ENCODE results near the gene FBXW5. TPM values are rescaled to one million over a fixed set of nuclear protein-coding genes. Genes with fewer than 3 reads are reported as not detected.

The FBXW5 gene
- total RNA-seq, 1 experiment from 2014 or later: 88.0 TPM

GRCh38 chr9:136949817-136950655 is 5.5 kb upstream of the FBXW5 start:
- DNase-seq (ENCODE audit: low read depth, low spot score): peak; percentile 85
- peak overlapping the region; percentile 97 for H3K4me2 ChIP-seq (ENCODE audit: low read length)
- no peaks in the 10 kb centered on the region for H3K9me3 ChIP-seq (ENCODE audit: control insufficient read depth in 1 of 2, insufficient read depth in 1 of 2, low read depth in 1 of 2, low read length in 2 of 2)
- no peaks in the 10 kb centered on the region for H3K9me2 ChIP-seq (ENCODE audit: insufficient read depth)
- H3K27ac ChIP-seq (ENCODE audit: low read depth, low read length): peak overlapping the region; percentile 94
- ChIA-PET RAD21 (ENCODE audit: low non-redundant PET in 1 of 2, low total read pairs in 2 of 2, uncharacterized antibody in 2 of 2, unreplicated experiment in 2 of 2) (no interaction called here), CTCF (interaction anchor here (0.6 to 3.4 kb wide), 5 partner anchors 79 to 116 kb away, joined by 3 to 109 read pairs (median 4); no protein-coding TSS in a partner anchor), POLR2A (no interaction called here)
- intact Hi-C loops (cut with micrococcal nuclease): loop anchor here (10.0 kb wide), 1 partner anchor 105 kb away; the partner anchor contains the start of genes AJM1 and PHPT1
- peak; percentile 49 for TF ChIP-seq ZBTB33 (IDR thresholded peaks at IDR 0.05; ENCODE audit: extremely low read depth, insufficient replicate concordance, low read length)
- no peak for TF ChIP-seq REST (IDR thresholded peaks at IDR 0.05; ENCODE audit: low read depth)
- peak; percentile 61 for TF ChIP-seq ZFX (IDR thresholded peaks at IDR 0.05)
- peak; percentile 60 for TF ChIP-seq POLR2A (IDR thresholded peaks at IDR 0.05; ENCODE audit: borderline replicate concordance, extremely low read depth, insufficient read depth, insufficient read length)
- TF ChIP-seq POLR2AphosphoS5 (IDR thresholded peaks at IDR 0.05; ENCODE audit: low read depth, low read length): peak; percentile 84
- TF ChIP-seq CTCF (IDR thresholded peaks at IDR 0.05 in 2 of 3, conservative IDR thresholded peaks at IDR 0.05 in 1 of 3; ENCODE audit: borderline replicate concordance in 1 of 3, insufficient read depth in 1 of 3, low read depth in 2 of 3, low read length in 2 of 3): peak in 2 of 3 experiments; percentile 12 to 22; a peak in 2 of 6 replicates
- TF ChIP-seq YY1 (IDR thresholded peaks at IDR 0.05; ENCODE audit: extremely low read depth, insufficient replicate concordance, low read depth, low read length): peak; percentile 55
- no peak for TF ChIP-seq ZNF274 (IDR thresholded peaks at IDR 0.05; ENCODE audit: low read depth, low read length)
- TF ChIP-seq TCF7L2 (IDR thresholded peaks at IDR 0.05; ENCODE audit: borderline replicate concordance, extremely low read depth, insufficient read depth, insufficient read length): peak; percentile 8
- no peak overlapping the region for H2AFZ ChIP-seq (ENCODE audit: low read depth, low read length, poor library complexity, severe bottlenecking)
- no peaks in the 10 kb centered on the region for H3K36me3 ChIP-seq (ENCODE audit: control insufficient read depth in 1 of 2, insufficient read depth in 2 of 2, low read length in 2 of 2)
- peak overlapping the region; percentile 78 for H3K9ac ChIP-seq (ENCODE audit: low read length)
- H3K4me1 ChIP-seq (ENCODE audit: control insufficient read depth in 1 of 2, insufficient read depth in 2 of 2, low read length in 2 of 2): peaks cover 22 to 43% of the 10 kb centered on the region in 2 experiments
- TSS peak; percentile 97 for BruUV-seq (replicated peaks)
- no peaks in the 10 kb centered on the region for H4K20me1 ChIP-seq (ENCODE audit: insufficient read depth)
- H3K27me3 ChIP-seq (ENCODE audit: insufficient read depth, low read length): no peaks in the 10 kb centered on the region
- peak; percentile 87 for ATAC-seq
- no peaks in the 10 kb centered on the region for H3K79me2 ChIP-seq (ENCODE audit: insufficient read depth, low read length)
- H3K4me3 ChIP-seq (replicated peaks in 1 of 2; ENCODE audit: low read depth in 1 of 2, low read length in 2 of 2): peak overlapping the region; percentile 65 to 67

Data from HCT116 (cell line).